Neural progenitor cell (in vitro differentiated cells): ENCODE measurements around the gene ZNF8.

Experiments used
- CTCF ChIP-seq: fragments of 200-600 bp; sonication (generic); IDR thresholded peaks from 2 replicates; pipeline ENCODE4 v1.5.1; 2017; ENCODE audit warnings: antibody characterized with exemption, mild to moderate bottlenecking
- EZH2 ChIP-seq: fragments of 200-600 bp; sonication (generic); IDR thresholded peaks from 2 replicates; pipeline ENCODE4 v1.6.1; 2017; ENCODE audit warnings: antibody characterized with exemption, mild to moderate bottlenecking, moderate library complexity
- EZH2phosphoT487 ChIP-seq: fragments of 200-600 bp; sonication (generic); IDR thresholded peaks from 2 replicates; pipeline ENCODE4 v1.6.1; 2017; ENCODE audit warnings: antibody characterized with exemption

- TF ChIP-seq CTCF (no peak), EZH2 (no peak), EZH2phosphoT487 (no peak)
Measured at GRCh38 chr19:58346961-58347929, 68.5 kb downstream of the ZNF8 start.
